Glutamatergic neuron (in vitro differentiated cells): ENCODE results near the gene CNOT8. TPM values are rescaled to one million over a fixed set of nuclear protein-coding genes. Genes with fewer than 3 reads are reported as not detected.
"Not testable (repeated sequence)": the region's sequence is repeated elsewhere in the genome, so short reads cannot be mapped to it uniquely, and the experiment has no call there.

Source experiments
- DNase-seq: peaks from one replicate; pipeline ENCODE4 v3.0.0; 2022
- H3K27ac Mint-ChIP-seq: one replicate; pipeline ENCODE4 v1.8.0; 2020; ENCODE audit warnings: mild to moderate bottlenecking, mixed read lengths, inconsistent platforms; ENCODE audit not compliant: unreplicated experiment
- H3K27me3 Mint-ChIP-seq: one replicate; pipeline ENCODE4 v1.8.0; 2020; ENCODE audit warnings: mild to moderate bottlenecking, moderate library complexity, mixed read lengths, inconsistent platforms; ENCODE audit not compliant: unreplicated experiment
- H3K36me3 Mint-ChIP-seq: one replicate; pipeline ENCODE4 v1.8.0; 2020; ENCODE audit warnings: mild to moderate bottlenecking, mixed read lengths, inconsistent platforms; ENCODE audit not compliant: unreplicated experiment
- H3K4me1 Mint-ChIP-seq: one replicate; pipeline ENCODE4 v1.8.0; 2020; ENCODE audit warnings: mild to moderate bottlenecking, low read depth, mixed read lengths, inconsistent platforms; ENCODE audit not compliant: unreplicated experiment
- H3K4me3 Mint-ChIP-seq: one replicate; pipeline ENCODE4 v1.8.0; 2020; ENCODE audit warnings: mild to moderate bottlenecking, mixed read lengths, inconsistent platforms; ENCODE audit not compliant: unreplicated experiment
- H3K9me3 Mint-ChIP-seq: one replicate; pipeline ENCODE4 v1.8.0; 2020; ENCODE audit warnings: mild to moderate bottlenecking, moderate library complexity, mixed read lengths, inconsistent platforms; ENCODE audit not compliant: unreplicated experiment
- microRNA-seq: library from miRNA; unstranded; fragments of <30 nt; microRNA quantifications from one replicate; pipeline ENCODE4, GENCODE V29; 2020; ENCODE audit not compliant: unreplicated experiment
- total RNA-seq: library from RNA; stranded (reverse); fragmentation: NEBNext Ultra II Directional; extraction: Animal tissue kit (Norgen Biotek cat#: 25700); gene quantifications from one replicate; pipeline ENCODE4 v1.2.1, GENCODE V29; 2021; ENCODE audit not compliant: unreplicated experiment
- TF ChIP-seq, protein P1 (sequence below): fragments of 200-600 bp; sonication (generic); IDR thresholded peaks from one replicate; pipeline ENCODE4 v1.5.0; 2021; ENCODE audit not compliant: partially characterized antibody, unreplicated experiment

The CNOT8 gene
- total RNA-seq, 1 donor from 2014 or later, result 54.7 TPM

DNA sequence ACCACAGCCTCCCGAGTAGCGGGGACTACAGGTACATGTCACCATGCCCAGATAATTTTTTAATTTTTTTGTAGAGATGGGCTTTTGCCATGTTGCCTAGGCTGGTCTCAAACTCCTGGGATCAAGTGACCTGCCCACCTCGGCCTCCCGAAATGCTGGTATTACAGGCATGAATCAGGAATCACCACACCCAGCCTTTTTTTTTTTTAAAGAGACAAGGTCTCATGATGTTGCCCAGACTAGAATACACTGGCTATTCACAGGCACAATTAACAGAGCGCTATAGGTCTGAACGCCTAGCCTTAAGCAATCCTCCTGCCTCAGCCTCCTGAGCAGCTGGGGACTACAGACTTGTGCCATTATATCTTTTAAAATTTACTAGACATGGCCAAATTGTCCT is 43.5 kb downstream of the CNOT8 start:
- TF ChIP-seq, protein P1, sequence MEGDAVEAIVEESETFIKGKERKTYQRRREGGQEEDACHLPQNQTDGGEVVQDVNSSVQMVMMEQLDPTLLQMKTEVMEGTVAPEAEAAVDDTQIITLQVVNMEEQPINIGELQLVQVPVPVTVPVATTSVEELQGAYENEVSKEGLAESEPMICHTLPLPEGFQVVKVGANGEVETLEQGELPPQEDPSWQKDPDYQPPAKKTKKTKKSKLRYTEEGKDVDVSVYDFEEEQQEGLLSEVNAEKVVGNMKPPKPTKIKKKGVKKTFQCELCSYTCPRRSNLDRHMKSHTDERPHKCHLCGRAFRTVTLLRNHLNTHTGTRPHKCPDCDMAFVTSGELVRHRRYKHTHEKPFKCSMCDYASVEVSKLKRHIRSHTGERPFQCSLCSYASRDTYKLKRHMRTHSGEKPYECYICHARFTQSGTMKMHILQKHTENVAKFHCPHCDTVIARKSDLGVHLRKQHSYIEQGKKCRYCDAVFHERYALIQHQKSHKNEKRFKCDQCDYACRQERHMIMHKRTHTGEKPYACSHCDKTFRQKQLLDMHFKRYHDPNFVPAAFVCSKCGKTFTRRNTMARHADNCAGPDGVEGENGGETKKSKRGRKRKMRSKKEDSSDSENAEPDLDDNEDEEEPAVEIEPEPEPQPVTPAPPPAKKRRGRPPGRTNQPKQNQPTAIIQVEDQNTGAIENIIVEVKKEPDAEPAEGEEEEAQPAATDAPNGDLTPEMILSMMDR, result no peak
- DNase-seq, result no peak
- peaks cover 2% of the 10 kb centered on the region for H3K27me3 Mint-ChIP-seq
- no peak overlapping the region for H3K27ac Mint-ChIP-seq
- no peaks in the 10 kb centered on the region for H3K36me3 Mint-ChIP-seq
- no peaks in the 10 kb centered on the region for H3K4me1 Mint-ChIP-seq
- H3K9me3 Mint-ChIP-seq, result no peaks in the 10 kb centered on the region
- no peak overlapping the region for H3K4me3 Mint-ChIP-seq

DNA sequence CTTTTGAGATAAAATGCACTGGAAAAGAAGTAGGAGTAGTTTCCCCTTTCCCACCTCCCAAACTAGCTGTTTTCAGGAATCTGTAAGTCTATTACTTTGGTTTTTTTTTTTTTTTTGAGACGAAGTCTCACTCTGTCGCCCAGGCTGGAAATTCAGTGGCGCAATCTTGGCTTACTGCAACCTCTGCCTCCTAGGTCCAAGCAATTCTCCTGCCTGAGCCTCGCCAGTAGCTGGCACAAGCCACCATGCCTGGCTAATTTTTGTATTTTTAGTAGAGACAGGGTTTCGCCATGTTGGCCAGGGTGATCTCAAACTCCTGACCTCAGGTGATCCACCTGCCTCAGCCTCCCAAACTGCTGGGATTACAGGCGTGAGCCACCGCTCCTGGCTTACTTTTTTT is 47.2 kb downstream of the CNOT8 start:
- H3K4me1 Mint-ChIP-seq, H3K36me3 Mint-ChIP-seq, DNase-seq, H3K9me3 Mint-ChIP-seq, H3K27ac Mint-ChIP-seq, H3K27me3 Mint-ChIP-seq, H3K4me3 Mint-ChIP-seq: not testable (repeated sequence)

DNA sequence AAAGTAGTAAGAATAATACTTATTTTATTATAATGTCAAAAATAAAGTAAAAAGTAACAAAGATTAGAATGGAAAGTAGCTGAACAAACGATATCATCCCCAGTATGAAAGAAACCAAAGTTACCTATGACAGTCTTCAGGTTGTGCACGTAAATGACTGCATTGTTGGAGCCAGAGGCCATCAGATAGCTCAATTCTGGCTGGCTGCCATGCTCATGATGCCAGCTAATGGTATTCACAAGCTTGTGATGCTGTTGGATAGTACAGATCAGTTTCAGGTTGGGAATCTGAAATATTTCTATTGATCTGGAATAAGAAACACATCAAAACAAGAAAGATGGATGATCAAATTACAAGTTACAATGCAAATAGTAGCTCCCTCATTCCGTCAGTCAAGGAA is 58.4 kb downstream of the CNOT8 start:
- H3K27me3 Mint-ChIP-seq, result no peaks in the 10 kb centered on the region
- H3K9me3 Mint-ChIP-seq, result no peaks in the 10 kb centered on the region
- H3K4me3 Mint-ChIP-seq, result no peak overlapping the region
- TF ChIP-seq, protein P1, result no peak
- H3K4me1 Mint-ChIP-seq, result no peaks in the 10 kb centered on the region
- no peak for DNase-seq
- no peaks in the 10 kb centered on the region for H3K36me3 Mint-ChIP-seq
- no peak overlapping the region for H3K27ac Mint-ChIP-seq

DNA sequence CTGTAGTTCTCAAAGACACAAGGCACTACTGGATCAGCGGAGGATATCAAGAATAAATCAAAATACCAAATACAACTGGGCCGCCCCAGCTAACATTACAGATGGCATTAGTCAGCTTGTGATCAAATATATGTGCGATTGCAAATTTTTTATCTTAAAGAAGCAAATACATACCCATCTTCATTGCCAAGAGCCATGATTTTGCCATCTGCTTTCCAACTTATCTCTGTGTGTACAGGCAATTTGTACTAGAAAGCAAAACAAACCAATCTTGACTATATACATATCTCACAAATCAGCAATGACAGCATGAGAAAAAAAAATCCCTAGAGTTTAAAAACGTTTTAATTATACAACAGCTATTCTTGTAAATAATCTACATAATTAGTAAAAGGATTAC is 59.3 kb downstream of the CNOT8 start:
- no peak for DNase-seq
- TF ChIP-seq, protein P1, result no peak
- no peak overlapping the region for H3K27ac Mint-ChIP-seq
- H3K9me3 Mint-ChIP-seq, result no peaks in the 10 kb centered on the region
- no peak overlapping the region for H3K4me3 Mint-ChIP-seq
- H3K36me3 Mint-ChIP-seq, result no peaks in the 10 kb centered on the region
- no peaks in the 10 kb centered on the region for H3K4me1 Mint-ChIP-seq
- H3K27me3 Mint-ChIP-seq, result no peaks in the 10 kb centered on the region

DNA sequence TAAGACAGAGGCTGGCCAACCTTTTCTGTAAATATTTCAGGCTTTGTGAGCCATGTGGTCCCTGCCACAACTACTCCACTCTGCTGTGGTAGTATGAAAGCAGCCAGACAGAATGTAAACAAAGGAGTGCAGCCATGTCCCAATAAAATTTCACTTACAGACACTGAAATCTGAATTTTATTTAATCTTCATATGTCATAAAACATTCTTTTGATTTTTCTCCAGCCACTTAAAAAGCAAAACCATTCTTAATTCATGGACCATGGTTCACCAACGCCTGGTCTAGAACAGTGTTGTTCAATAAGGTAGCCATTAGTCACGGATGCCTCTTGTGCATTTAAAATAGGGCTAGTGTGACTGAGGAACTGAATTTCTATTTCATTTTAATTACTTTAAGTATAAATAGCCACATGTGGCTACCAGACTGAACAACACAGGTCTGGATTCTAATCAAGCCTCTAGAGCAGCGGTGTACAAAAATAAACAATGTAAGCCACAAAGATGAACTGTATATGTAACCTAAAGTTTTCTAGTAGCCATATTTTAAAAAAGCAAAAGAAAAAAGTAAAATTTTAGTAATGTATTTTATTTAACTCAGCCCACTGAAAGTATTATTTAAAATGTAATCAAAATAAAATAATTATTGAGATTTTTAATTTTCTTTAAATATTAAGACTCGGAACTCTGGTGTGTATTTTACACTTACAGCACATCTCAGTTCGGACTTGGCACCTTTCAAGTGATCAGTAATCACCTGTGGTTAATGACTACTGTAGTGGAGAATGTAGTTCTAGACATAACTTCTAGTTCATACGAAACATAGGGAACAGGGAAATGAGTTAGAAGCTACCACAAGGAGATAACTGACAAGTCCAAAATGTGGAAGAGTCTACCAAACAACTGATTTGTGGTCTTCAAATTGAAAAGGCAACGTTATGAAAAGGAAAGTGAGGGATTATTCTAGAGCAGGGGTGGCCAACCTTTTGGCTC is 65.3 kb downstream of the CNOT8 start:
- H3K27me3 Mint-ChIP-seq, result no peaks in the 10 kb centered on the region
- TF ChIP-seq, protein P1, result no peak
- no peak overlapping the region for H3K4me3 Mint-ChIP-seq
- H3K36me3 Mint-ChIP-seq, result no peaks in the 10 kb centered on the region
- H3K27ac Mint-ChIP-seq, result no peak overlapping the region
- no peaks in the 10 kb centered on the region for H3K4me1 Mint-ChIP-seq
- H3K9me3 Mint-ChIP-seq, result no peaks in the 10 kb centered on the region
- no peak for DNase-seq

Small RNA genes lying within 50 kb of the gene (microRNA-seq; reads per million reads assigned to microRNA genes)
- gene MIR378H, result not detected

Other genes starting within 250 kb of the CNOT8 start
- 199 TPM for gene LARP1, start 103.2 kb upstream of the CNOT8 start, total RNA-seq
- gene FAXDC2, start 8.0 kb upstream of the CNOT8 start, total RNA-seq, result 0.66 TPM
- 13.9 TPM for gene GEMIN5, start 79.6 kb downstream of the CNOT8 start, total RNA-seq
- 38.4 TPM for gene MRPL22, start 82.4 kb downstream of the CNOT8 start, total RNA-seq
- not detected for gene KIF4B, start 155.1 kb downstream of the CNOT8 start, total RNA-seq